ENCODE data around the gene AGBL4. TPM values are rescaled to one million over a fixed set of nuclear protein-coding genes. Genes with fewer than 3 reads are reported as not detected.

Gene AGBL4
- total RNA-seq, 2 donors from 2014 or later, result 0.40 to 5.5 TPM

DNA sequence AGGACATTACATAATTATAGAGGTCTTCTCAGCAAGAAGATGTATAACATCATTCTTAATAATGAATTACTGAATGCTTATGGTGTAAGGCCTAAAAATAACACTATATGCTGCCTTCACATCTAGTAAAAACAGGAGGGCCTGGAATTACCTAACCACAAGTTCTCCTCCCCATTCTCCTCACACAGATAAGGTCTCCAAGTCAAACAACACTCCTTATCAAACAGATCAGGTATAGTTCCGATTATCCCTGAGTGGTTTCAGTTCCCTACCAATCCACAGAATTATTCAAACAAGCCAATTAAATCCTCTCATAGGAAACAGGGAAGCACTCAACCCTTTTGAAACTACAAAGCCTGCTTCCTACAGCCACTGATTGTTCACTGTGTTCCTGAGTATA lies 4.0 kb upstream of the AGBL4 start:
- WGBS, 2 experiments (ENCODE audit: insufficient coverage in 1 of 2, insufficient read length in 1 of 2), result 73 to 86% methylated on average over 1 of the region's 1 CpG

DNA sequence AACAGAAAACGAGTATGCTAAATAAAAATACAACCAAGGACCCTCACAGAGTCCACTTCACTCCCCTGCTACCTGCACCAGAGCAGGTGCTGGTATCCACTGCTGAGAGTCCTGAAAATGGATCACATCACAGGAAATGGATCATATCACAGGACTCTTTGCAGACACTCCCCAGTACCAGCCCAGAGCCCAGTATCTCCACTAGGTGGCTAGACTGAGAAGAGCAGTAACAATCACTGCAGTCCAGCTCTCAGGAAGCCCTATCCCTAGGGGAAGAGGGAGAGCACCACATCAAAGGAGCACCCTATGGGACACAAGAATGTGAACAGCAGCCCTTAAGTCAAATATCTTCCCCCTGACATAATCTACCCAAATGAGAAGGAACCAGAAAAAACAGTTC lies 28.0 kb downstream of the AGBL4 start:
- Histone ChIP-seq H3K4me1 (ENCODE audit: control insufficient read depth, insufficient read depth, low read length) (no peaks in the 10 kb centered on the region), H3K27ac (ENCODE audit: low read depth, low read length) (no peak overlapping the region), H3K4me3 (ENCODE audit: low read length) (no peak overlapping the region), H3K36me3 (ENCODE audit: control insufficient read depth, insufficient read depth, low read length) (no peaks in the 10 kb centered on the region), H3K9ac (ENCODE audit: extremely low read depth, low read length, poor library complexity, severe bottlenecking) (no peak overlapping the region), H3K9me3 (ENCODE audit: control insufficient read depth, low read length) (peaks cover 69% of the 10 kb centered on the region), H3K27me3 (ENCODE audit: control insufficient read depth, insufficient read depth, low read length, poor library complexity, severe bottlenecking) (no peaks in the 10 kb centered on the region)
- Mint-ChIP-seq H3K36me3 (ENCODE audit: low read depth) (peaks cover 2% of the 10 kb centered on the region), H3K4me3 (no peak overlapping the region), H3K4me1 (no peaks in the 10 kb centered on the region), H3K27me3 (ENCODE audit: insufficient read depth) (no peaks in the 10 kb centered on the region), H3K27ac (no peak overlapping the region), H3K9me3 (peaks cover 91% of the 10 kb centered on the region)
- peak; percentile 42 for DNase-seq
- 14 to 20% methylated on average over 1 of the region's 1 CpG for WGBS, 2 experiments (ENCODE audit: insufficient coverage in 1 of 2, insufficient read length in 1 of 2)
- TF ChIP-seq, protein P1, sequence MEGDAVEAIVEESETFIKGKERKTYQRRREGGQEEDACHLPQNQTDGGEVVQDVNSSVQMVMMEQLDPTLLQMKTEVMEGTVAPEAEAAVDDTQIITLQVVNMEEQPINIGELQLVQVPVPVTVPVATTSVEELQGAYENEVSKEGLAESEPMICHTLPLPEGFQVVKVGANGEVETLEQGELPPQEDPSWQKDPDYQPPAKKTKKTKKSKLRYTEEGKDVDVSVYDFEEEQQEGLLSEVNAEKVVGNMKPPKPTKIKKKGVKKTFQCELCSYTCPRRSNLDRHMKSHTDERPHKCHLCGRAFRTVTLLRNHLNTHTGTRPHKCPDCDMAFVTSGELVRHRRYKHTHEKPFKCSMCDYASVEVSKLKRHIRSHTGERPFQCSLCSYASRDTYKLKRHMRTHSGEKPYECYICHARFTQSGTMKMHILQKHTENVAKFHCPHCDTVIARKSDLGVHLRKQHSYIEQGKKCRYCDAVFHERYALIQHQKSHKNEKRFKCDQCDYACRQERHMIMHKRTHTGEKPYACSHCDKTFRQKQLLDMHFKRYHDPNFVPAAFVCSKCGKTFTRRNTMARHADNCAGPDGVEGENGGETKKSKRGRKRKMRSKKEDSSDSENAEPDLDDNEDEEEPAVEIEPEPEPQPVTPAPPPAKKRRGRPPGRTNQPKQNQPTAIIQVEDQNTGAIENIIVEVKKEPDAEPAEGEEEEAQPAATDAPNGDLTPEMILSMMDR (conservative IDR thresholded peaks at IDR 0.05), result peak; percentile 24

More for the DNA sequence above, 4.0 kb upstream of the AGBL4 start:
- Mint-ChIP-seq H3K27me3 (ENCODE audit: insufficient read depth) (peaks cover 47% of the 10 kb centered on the region), H3K4me1 (peaks cover 2% of the 10 kb centered on the region), H3K4me3 (no peak overlapping the region), H3K9me3 (peaks cover 12% of the 10 kb centered on the region), H3K36me3 (ENCODE audit: low read depth) (no peaks in the 10 kb centered on the region), H3K27ac (no peak overlapping the region)
- Histone ChIP-seq H3K9me3 (ENCODE audit: control insufficient read depth, low read length) (peaks cover 42% of the 10 kb centered on the region), H3K4me1 (ENCODE audit: control insufficient read depth, insufficient read depth, low read length) (no peaks in the 10 kb centered on the region), H3K27ac (ENCODE audit: low read depth, low read length) (no peak overlapping the region), H3K4me3 (ENCODE audit: low read length) (no peak overlapping the region), H3K9ac (ENCODE audit: extremely low read depth, low read length, poor library complexity, severe bottlenecking) (no peak overlapping the region), H3K36me3 (ENCODE audit: control insufficient read depth, insufficient read depth, low read length) (no peaks in the 10 kb centered on the region), H3K27me3 (ENCODE audit: control insufficient read depth, insufficient read depth, low read length, poor library complexity, severe bottlenecking) (peaks cover 6% of the 10 kb centered on the region)
- no peak for DNase-seq
- TF ChIP-seq, protein P1 (conservative IDR thresholded peaks at IDR 0.05), result no peak

DNA sequence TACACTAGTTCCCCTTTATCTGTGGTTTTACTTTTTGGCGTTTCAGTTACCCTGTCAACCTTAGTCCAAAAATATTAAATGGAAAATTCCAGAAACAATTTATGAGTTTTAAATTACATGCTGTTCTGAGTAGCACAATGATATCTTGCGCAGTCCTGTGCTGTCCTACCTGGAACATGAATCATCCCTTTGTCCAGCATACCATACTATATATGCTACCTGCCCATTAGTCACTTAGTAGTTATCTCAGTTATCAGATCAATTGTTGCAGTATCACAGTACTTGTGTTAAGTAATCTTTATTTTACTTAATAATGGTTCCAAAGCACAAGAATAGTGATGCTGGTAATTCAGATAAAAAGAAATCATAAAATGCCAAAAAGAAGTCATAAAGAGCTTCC lies 52.7 kb downstream of the AGBL4 start:
- Histone ChIP-seq H3K4me1 (ENCODE audit: control insufficient read depth, insufficient read depth, low read length) (no peaks in the 10 kb centered on the region), H3K36me3 (ENCODE audit: control insufficient read depth, insufficient read depth, low read length) (no peaks in the 10 kb centered on the region), H3K27me3 (ENCODE audit: control insufficient read depth, insufficient read depth, low read length, poor library complexity, severe bottlenecking) (no peaks in the 10 kb centered on the region), H3K9me3 (ENCODE audit: control insufficient read depth, low read length) (peaks cover 78% of the 10 kb centered on the region), H3K9ac (ENCODE audit: extremely low read depth, low read length, poor library complexity, severe bottlenecking) (no peak overlapping the region), H3K4me3 (ENCODE audit: low read length) (no peak overlapping the region), H3K27ac (ENCODE audit: low read depth, low read length) (no peak overlapping the region)
- Mint-ChIP-seq H3K4me1 (no peaks in the 10 kb centered on the region), H3K9me3 (peaks cover 70% of the 10 kb centered on the region), H3K27ac (no peak overlapping the region), H3K36me3 (ENCODE audit: low read depth) (no peaks in the 10 kb centered on the region), H3K4me3 (no peak overlapping the region), H3K27me3 (ENCODE audit: insufficient read depth) (no peaks in the 10 kb centered on the region)
- WGBS, 2 experiments (ENCODE audit: insufficient coverage in 1 of 2, insufficient read length in 1 of 2), result 79% methylated on average over 2 of the region's 2 CpGs; no CpG with 5 or more reads in 1 of the 2 experiments
- TF ChIP-seq, protein P1 (conservative IDR thresholded peaks at IDR 0.05), result no peak
- no peak for DNase-seq
